Activated T-cell treated with anti-CD3 and anti-CD28 coated beads, Interleukin-2, amount 50 U/mL, for 48 hours (primary cell): ENCODE data around the gene GDF11.
A peak's percentile ranks its signal among the peaks of the same experiment; 100 is the strongest.

Experiments used
- DNase-seq, 2 experiments: peaks; one replicate each; pipeline ENCODE4 v3.0.0-alpha.2; 2020

The GDF11 gene

DNA sequence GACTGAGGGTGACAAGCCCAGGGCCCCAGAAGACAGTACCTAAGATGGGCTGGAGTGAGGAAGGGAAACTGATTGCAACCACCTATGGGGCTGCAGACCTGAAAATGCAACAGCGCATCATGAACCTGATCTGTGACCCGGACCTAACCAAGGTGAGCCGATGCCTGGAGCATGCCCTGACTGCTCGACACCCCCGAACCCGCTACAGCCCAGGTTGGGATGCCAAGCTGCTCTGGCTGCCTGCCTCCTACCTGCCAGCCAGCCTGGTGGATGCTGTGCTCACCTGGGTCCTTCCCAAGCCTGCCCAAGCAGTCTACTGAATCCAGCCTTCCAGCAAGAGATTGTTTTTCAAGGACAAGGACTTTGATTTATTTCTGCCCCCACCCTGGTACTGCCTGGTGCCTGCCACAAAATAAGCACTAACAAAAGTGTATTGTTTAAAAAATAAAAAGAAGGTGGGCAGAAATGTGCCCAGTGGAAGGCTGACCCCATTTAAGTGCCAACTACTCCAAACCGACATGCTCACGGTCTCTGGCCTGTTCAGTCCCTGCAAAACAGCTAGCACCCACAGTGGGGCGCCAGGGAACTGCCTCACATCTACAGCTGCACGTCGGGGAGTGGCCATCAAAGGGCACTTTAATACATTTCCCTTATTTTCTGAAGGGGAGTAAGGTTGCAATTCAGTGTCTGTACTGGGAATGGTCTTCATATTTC lies 18.5 kb upstream of the GDF11 start:
- DNase-seq = peak; percentile 79 to 80

DNA sequence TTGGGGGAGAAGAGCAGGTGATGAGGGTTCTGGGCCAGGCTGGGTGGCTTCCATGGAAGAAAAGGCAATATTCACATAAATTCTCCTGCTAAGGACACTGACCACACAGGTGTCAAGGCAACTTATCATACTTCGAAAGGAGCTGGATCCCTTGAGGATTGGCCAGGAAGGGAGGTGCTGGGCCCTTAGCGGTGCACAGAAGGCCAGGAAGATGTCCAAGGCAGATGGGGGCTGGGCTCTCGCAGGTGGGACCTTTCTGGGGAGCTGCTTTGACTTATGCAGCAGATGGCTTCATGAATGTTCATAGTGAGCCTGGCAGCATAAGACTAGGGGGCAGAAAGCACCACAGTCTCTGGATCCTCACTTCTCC lies 18.0 kb upstream of the GDF11 start:
- no peak for DNase-seq

DNA sequence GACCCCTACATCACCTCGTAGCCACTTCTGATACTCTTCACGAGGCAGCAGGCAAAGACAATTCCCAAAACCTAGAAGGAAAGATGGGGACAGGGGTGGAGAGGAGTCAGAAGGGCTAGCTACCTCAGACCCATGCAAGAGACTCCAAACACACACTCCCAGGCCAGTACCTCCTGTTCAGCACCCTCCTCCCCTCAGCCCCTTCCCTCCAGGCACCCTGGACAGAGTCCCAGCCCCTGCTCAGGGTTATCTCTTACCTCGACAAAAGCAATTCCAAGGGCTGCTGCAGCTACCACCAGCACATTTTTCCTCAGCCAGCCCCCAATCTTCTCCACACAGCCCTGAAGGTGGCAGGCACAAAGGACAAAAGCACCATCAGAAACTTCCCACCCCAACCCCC lies 17.4 kb upstream of the GDF11 start:
- no peak for DNase-seq

DNA sequence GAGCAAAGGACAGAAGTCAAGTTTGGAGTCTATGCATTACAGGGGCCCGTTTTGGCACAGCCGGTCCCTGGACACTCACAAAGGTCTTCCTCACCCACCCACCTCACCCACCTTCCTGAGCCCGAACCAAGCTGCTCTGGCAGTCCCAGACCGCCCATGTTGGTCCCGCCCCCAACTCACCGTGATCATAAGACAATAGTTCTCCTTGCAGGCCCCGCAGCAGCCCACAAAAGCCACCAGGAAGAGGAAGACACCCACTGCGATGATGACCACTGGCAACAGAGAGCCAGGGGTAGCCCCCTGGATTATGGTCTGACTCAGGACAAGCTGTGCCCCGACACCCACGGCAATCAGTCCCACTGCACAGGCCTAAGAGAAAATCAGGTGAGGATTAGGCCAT lies 16.0 kb upstream of the GDF11 start:
- no peak for DNase-seq

DNA sequence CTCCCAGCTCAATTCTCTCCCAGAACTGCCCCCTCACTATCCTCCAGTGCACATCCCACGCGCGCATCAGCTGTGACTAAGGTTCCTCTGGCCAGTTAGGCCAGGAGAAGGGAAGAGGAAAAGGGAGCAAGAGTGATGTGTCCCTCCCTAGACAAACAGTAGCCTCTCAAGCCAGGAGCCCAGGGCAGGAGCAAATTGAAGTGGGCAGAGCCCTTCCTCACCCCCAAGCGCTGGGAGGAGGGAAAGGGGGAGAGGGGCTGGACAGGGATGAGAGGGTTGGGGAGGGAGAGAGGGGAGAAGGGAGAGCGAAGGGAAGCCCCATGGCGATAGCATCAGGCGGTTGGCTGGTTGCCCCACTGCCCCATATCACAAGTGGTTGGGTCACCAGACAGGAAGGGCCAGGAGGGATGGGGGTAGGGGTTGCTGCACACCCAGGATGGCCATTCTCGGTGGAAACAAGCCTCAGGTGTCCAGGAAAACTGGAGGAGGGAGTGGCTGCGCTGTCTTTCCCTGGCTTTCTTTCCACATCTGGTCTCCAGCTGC lies 15.2 kb upstream of the GDF11 start:
- no peak for DNase-seq

DNA sequence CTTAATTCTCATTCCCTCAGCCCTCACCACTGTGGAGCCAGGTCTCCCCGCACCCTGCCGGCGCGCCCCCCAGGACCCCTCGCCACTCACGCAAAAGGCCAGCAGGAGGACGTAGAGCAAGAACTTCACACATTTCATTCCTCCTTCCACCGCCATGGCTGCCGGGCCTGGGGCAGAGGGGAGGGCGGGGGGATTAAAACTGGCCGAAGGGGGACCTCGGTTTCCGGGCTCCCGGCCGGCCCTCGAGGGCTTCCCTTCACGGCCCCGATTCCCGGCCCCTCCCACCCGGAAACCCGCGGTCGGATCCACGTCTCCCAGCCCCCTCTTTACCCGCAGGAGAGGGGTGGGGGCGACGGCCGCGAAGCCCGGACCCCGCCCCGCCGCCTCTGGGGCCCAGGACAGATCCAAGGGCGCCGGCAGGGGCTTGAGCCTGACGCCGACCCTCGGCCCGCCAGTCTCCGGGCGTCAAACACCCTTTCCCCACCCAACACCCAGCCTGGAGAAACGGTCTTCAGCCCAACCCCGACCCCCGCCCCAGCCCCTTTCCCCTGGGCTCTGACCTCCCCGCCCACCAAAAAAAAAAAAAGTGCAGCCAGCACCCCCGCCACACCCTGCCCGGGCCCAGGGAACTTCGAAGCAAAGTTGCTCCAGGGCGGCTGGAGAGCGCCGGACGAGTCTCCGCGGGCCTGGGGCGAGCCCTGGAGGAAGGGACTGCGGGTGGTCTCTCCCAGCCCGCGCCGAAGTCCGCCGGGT lies 14.6 kb upstream of the GDF11 start:
- DNase-seq = peak in 1 of 2 experiments; percentile 52

DNA sequence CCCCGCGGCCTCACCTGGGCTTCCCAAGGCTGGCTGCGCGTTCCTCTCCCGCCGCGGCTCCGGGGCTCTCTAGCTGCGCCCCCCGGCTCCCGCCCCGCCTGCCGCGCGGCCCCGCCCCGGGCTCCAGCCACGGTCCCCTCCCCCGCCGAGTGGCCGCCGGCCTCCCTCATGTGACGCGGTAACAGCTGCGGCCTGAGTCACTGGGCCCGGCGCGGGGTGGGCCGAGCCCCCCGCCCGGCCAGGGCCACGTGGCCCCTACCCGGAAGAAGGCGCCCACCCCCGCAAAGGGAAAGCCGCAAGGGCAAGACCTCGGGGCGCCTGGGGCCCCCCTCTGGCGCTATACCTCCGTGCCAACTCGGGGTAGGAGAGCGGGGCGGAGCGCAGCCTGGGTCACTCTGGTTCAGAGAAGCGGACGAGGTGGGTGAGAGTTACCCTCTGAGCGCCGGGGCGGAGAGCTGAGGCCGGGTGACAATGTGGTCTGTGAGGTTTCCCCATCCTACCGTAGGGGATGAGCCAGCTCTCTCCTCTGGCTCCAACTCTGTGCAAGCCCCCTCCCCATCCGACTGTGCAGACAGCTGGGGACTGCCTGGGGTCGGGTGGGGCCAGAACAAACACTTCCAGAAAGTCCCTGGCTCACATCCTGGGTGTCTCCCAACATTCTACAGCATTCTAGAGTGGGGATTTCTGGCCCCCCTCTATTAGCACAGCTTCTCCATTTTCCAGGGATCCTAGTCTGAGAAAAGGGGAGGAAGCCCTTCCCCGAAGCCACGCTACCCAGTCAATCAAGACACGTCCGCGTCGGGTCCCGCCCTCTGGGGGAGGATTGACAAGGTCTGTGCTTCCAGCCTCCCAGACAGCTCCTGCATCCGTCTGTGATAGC lies 13.7 kb upstream of the GDF11 start, which contains the start of gene CD63:
CD63 (minus strand) TSS at position 71 of the 880 bp plus-strand sequence. CDS start 668 bp downstream, outside the sequence.
- peak; percentile 85 to 89 for DNase-seq

DNA sequence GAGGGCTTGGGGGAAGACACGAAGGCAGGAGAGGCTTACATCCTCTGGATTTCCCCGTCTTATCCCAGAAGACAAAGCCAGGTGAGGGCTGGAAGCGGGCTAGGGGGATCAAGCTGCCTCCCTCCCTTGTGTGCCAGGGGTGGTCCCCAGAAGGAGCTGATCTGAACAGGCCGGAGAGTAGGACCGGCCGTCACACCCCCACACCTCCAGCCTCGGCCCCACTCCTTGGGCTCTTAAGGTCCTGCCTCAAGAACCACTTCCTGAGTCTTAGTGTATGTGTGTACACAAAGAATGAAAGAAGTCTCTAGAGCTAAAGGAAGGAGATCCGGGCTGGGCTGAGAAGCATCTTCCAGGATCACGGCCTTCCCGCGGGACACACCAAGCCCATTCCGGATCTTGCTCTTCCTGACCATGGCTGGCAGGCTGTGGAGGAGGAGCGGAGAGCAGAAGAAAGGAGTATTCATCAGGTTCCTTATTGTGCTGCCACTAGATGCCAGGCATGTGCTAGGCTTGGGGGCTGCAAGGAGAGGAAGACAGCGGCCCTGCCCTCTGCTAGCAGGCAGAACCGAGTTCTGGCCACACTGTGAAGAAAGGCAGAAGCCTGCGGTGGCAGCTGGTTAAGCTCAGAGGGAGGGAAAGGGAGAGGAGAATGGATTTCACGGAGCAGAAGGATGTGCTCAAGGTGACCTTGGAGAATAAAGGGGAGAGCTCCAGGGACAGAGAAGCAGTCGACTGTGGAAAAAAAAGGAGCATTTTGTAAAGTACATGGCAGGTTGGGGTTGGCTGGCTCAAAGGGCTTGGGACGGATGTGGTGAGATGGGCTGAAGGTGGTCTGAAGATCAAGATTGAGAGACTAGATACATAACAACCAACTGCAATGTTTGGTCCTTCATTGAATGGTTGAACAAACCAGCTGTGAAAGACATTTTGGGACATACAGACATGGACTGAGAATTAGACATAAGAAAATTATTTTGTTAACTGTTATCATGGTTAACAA lies 12.8 kb upstream of the GDF11 start:
- peak; percentile 50 to 58 for DNase-seq

DNA sequence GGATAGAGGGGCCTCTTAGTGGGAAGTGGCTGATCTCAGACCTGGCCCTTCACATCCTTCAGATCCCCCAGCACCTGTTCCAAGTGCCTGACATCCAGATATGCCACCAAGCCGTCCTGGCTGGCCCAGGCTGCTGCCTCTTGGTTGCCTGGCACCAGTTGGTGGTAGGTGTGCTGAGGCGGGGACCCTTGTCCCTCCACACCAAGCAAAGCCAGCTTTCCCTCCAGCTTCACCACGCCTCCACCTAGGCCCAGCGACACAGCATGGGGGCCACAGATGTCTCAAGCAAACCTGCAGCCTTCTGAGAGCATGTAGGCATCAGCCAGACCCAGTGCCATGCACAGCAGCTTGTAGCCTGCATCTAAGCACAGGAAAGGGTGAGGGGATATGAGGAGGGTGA lies 10.6 kb upstream of the GDF11 start:
- DNase-seq = no peak

DNA sequence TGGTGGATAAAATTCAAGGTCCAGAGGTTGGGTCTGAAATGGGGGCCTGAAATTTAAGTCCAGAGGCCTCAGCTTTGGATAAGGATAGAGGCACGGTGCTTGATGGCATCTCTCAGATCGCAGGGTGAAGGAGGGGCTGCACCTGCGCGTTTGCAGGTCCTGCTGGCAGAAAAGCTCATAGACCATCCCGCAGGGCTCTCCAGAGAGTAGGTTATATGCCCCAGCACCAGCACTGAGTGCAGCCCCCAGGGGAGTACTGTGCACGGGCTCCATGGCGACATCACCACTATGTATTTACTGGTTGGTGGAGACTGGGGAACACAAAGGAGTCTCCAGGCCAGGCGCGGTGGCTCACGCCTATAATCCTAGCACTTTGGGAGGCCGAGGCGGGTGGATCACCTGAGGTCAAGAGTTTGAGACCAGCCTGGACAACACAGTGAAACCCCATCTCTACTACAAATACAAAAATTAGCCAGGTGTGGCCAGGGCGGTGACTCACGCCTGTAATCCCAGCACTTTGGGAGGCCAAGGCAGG lies 9.8 kb upstream of the GDF11 start:
- no peak for DNase-seq

DNA sequence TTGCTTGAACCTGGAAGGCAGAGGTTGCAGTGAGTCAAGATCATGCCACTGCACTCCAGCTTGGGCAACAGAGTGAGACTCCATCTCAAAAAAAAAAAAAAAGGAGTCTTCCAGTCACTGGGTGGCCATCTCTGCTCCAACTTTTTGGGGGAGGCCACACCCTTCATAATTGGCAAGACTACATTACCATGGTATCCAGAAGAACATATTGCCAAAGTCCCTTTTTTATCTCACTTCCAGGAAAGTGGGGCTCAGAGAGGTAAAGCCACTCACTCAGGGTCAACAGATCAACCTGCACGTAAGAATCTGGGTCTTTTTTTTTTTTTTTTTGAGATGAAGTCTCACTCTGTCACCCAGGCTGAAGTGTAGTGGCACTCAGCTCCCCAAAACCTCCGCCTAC lies 9.1 kb upstream of the GDF11 start:
- no peak for DNase-seq

DNA sequence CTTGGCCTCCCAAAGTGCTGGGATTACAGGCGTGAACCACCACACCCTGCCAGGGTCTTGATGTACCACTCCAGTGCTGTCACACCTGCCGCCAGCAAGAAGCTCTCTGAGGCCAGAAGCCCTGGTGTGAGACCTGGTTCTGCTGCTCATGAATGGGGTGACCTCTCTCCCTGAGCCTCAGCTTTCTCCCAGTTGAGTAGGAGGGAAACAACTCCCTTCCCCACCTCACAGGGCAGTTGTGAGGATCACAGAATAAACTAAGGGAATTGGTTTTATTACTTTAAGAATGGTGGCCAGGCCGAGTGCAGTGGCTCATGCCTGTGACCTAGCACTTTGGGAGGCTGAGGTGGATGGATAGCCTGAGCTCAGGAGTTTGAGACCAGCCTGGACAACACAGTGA lies 8.3 kb upstream of the GDF11 start:
- no peak for DNase-seq

DNA sequence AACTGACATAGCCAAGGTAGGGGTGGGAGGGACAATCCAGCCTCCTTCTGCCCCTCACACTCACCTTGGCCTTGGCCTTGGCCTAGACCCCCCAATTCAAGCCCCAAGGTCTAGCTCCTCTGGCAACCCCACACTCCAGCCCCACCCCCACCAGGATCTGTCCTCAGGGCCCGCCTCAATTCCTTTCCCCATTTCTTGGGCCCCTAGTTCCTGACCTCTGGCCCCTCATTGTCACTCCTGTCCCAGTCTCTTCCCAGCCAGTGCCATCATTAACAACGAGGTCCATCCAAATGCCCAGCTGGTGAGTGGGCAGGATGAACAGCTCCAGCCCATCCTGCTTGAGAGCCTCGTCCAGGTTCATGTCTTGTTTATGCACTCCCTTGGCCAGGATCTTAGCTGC lies 6.8 kb upstream of the GDF11 start:
- DNase-seq = no peak

DNA sequence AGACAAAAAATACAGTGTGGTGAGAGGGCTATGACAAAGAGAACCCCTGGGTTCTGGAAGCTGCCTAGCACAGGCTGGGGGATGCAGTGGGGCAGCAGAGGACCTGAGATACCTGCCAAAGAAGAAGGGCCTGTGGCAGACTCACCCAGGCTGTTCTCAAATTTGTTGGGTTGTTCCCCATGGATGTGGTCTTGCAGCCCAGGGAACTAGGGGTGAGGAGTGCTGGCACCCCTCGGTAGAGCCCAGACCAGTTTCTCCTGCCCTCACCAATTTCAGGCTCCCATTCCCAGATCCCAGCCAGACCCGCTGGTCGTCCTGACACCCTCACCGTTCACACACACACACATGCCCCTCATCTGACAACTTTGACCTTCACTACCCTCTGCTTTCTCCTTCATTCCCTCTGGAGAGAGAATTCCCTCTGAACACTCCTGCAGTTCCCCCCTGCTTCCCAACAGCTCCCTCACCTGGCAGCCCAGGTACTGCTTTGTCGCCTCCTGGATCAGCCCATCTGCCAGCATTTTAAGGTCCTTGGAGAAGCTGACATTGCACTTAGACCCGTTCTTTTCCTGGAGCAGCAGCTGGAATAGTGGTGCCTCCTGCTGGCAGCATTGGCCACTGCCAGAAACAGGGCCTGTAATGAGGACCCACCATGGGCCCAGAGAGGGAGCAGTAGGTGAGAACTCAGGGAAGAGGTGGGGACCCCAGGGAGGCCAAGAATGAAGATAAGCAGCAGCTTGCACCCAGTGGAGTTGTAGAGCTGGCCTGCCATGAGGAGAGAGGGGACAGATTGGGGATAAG lies 5.9 kb upstream of the GDF11 start:
- peak; percentile 81 to 83 for DNase-seq

DNA sequence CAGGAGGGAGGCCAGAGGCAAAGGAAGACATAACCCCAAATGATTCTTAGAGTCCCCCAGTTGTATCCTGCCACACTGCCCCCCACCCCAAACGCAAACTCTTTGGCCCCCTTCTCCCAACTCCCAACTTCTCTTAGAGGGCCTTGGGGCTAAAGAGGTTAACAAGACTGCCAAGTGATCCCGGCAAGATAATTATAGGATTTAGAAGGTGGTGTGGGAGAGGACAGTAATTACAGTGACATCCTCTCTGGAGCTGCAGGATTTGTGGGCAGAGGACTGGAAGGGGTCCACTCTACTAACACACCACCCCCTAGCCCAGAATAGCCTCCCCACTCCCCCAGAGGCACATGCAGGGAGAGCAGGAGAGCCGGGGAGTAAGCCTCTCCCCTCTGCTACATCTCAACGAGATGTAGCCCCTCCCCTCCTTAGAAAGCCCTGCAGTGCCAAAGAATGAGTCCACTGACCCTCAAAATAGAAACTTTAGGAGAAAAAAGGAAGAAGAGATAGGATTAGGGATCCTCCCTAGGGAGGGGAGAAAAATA lies 5.3 kb upstream of the GDF11 start:
- DNase-seq = no peak

DNA sequence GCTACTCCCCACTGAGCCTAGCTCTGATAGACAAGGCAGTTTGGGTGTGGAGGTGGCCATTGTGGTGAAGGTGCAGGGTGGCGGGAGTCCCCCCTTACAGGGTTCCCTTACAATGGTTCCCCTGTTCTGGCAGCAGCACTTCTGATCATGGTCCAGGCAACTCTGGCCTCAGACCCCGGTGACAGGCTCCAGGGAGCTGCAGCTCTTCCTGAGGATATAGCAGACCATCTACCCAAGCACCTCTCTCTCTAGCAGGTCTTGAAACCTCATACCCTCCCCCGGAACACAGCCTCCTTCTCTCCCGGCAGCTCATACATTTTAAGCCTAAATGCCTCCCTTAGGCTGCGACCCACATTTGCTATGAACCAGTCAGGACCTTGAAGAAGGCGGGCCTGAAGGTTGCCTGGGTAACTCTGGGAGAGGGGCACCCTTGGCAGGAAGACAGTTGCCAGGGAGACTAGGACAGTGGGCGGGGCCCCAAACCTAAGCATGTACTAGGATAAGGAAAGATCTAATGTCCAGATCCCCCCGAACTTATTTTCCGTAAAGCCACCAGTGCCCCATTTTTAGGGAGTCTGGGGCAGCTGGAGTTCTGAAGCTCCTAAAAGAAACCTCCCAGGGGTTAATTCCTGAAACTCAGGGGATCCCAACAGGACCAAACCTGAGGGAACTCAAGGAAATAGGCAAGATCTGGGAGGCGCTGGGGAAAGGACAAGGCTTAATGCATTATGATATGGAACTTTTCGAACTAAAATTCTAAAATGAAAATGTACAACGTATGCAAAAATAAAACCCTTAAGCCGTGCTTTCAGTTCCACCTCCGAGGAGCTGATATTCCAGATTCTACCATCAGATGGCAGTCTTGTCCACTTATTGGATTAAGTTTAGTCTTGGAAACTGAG lies 4.5 kb upstream of the GDF11 start:
- DNase-seq = peak; percentile 84 to 85

DNA sequence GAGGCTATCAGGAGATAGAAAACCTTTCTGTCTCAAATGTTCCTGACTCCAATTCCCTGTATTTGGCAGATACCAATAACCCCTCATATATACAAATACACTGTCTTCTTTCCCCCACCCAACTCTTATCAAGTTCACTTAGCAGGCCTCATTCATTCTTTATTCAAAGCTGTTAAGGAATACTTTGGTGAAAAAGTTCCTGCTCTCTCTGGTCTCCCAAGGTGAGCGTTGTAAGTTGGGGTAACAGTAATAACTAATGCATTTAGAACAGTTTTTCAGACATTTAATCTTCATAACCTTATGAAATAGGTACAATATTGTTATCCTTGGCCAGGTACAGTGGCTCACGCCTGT lies 3.9 kb upstream of the GDF11 start:
- no peak for DNase-seq

DNA sequence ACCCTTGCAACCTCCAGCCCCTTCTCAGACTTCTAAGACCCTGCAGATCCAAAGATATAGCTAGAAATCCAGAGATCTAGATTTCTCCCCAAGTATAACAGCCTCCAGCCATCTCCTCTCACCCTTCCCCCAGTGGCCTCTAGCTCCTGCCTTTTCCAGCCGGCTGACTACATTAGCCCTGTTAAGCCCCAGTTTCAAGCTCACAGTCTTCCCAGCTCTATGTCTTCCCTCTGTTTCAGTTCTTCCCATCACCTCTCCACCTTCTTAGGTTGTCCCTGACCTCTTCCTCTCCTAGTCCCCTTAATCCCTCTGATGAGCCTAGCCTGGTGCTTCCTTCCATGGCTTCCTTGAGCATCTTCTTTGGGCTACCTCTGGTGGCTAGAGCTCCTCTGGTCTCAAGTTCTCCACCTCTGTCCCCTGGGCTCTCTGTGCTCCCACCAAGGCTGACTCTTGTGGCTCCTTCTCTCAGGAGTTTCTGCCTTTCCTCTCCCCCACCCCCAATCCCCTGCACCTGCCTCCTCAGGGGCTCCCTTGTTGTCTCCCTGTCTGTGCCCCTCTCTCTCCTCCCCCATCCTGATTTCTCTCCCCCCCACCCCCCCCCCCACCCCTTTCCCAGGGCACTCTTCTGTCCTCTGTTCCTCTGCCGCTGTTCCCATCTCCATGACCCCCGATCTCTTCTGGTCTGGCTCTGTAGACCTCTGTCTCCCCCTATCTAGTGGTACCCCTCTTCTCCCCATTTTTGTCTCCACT lies 816 bp upstream of the GDF11 start:
- no peak for DNase-seq
